ENCODE data around the gene CHRNA10.

The CHRNA10 gene, protein sequence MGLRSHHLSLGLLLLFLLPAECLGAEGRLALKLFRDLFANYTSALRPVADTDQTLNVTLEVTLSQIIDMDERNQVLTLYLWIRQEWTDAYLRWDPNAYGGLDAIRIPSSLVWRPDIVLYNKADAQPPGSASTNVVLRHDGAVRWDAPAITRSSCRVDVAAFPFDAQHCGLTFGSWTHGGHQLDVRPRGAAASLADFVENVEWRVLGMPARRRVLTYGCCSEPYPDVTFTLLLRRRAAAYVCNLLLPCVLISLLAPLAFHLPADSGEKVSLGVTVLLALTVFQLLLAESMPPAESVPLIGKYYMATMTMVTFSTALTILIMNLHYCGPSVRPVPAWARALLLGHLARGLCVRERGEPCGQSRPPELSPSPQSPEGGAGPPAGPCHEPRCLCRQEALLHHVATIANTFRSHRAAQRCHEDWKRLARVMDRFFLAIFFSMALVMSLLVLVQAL

DNA sequence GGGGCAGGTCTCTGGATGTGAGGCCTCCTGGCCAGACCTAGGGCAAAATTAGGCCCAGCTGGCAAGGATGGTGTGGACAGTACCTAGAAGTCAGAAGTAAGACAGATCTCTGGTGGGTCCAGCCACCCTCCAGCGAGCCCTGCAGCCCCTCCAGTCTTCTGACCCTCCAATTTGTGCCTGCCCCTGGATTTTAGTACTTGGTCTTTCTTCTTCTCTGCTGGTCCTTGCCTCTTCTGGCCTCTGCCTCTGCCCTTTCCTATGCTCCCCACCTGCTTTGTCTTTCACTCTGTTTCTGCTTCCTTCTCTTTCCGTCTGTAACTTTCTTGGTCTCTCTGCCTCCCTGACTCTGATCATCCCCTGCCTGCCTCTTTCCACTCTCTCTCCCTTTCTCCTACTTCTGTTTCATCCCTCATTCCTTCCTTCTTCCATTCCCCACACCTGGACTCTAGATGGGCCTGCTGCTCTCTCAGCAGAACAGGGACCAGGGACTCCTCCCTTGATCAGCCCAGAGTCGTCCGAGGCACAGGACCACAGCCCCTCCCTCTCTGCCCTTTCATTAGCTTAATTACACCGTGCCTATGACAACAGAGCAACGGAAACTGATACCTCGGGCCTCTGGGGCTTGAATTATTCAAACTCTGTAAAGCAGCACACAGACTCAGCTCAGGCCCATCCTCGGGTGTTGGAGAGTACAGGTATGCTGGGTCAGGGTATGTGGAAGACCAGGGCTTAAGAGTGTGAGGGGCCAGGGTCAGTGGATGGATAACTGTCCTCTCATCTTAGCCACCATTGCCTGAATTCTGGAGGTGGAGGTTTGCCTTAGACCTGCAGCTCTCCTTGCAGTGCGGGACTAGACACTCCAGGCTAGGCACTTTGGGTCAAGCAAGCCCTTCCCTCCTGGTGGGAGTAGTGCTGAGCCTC is at the start of gene CHRNA10:
TSS of gene CHRNA10 (minus strand) at position 51 of the 921 bp plus-strand sequence. CDS start 72 bp downstream, outside the sequence.
- DNase-seq (ENCODE audit: low read depth), result no peak
- no peak within 1 kb of the TSS for H3K4me3 ChIP-seq (ENCODE audit: low read length)
- TF ChIP-seq, protein P1, sequence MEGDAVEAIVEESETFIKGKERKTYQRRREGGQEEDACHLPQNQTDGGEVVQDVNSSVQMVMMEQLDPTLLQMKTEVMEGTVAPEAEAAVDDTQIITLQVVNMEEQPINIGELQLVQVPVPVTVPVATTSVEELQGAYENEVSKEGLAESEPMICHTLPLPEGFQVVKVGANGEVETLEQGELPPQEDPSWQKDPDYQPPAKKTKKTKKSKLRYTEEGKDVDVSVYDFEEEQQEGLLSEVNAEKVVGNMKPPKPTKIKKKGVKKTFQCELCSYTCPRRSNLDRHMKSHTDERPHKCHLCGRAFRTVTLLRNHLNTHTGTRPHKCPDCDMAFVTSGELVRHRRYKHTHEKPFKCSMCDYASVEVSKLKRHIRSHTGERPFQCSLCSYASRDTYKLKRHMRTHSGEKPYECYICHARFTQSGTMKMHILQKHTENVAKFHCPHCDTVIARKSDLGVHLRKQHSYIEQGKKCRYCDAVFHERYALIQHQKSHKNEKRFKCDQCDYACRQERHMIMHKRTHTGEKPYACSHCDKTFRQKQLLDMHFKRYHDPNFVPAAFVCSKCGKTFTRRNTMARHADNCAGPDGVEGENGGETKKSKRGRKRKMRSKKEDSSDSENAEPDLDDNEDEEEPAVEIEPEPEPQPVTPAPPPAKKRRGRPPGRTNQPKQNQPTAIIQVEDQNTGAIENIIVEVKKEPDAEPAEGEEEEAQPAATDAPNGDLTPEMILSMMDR (IDR thresholded peaks at IDR 0.05; ENCODE audit: insufficient read depth, low read depth, low read length, missing control alignments), result no peak

DNA sequence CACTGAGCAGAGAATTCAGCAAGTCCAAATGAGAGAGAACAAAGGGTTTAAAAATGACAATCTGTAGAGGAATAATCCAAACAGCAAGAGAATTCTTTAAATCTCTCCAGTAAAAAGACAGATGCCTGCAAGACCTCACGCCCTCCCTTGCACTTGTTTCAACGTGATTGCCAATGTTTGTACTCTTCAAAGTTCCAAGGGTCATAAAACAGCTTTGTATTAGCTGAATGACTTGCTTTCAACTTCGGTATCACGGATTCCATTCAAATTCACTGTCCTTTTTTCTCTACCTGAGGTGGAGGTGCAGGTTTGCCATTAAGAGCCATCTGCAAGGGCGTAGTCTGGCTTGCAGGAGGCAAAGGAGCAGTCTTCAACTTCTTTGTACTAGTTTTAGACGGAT is 41.1 kb upstream of the CHRNA10 start:
- no peak for DNase-seq (ENCODE audit: low read depth)
- TF ChIP-seq, protein P1 (IDR thresholded peaks at IDR 0.05; ENCODE audit: insufficient read depth, low read depth, low read length, missing control alignments), result no peak

DNA sequence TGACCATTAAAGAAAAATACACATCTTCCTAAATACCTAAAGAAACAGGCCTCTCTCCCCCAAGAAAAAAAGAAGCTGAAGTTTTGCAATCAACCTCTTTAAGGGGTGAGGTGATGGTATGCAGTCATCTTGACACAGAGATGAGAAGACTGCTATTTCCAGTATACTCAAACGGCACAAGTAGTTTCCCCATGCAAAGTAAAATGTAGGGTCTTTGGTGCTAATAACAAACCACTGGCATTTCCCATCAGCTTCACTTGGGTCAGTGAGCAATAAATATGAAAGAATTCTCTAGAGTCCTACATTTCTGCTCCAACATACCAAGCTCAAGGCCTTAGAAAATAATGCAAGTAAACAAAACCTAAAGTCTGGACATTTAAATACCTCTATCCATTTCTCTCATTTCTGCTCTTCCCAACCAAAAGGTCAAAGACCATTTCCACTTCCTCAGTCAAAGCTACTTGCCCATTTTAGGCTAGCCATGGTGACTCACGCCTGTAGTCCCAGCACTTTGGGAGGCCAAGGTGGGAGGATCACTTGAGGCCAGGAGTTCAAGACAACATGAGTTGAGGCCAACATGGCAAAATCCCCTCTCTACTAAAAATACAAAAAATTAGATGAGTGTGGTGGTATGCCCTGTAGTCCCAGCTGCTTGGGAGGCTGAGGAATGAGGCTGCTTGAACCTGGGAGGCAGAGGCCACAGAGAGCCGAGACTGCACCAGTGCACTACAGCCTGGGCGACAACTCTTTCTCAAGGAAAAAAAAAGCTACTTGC is 39.5 kb upstream of the CHRNA10 start:
- TF ChIP-seq, protein P1 (IDR thresholded peaks at IDR 0.05; ENCODE audit: insufficient read depth, low read depth, low read length, missing control alignments), result no peak
- no peak overlapping the region for H3K4me3 ChIP-seq (ENCODE audit: low read length)
- DNase-seq (ENCODE audit: low read depth), result no peak

More for the DNA sequence above, 41.1 kb upstream of the CHRNA10 start:
- no peak overlapping the region for H3K4me3 ChIP-seq (ENCODE audit: low read length)

DNA sequence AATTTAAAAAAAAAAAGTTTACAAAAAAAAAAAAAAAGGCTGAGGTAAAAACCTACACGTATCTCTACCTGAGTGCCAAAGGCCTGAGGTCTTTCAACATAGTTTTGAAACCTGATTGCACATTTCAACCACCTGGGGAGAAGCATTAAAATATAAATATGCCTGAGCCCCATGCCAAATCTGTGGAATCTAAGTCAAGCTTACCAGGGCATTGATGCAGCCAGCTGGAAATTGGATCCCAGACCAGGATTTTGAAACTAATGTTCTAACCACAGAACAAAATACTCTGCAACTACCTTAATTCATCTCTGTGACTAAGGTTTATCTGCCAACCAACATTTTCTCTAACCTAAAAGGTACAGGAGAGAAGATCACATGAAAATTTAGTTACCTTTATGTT is 38.8 kb upstream of the CHRNA10 start:
- no peak overlapping the region for H3K4me3 ChIP-seq (ENCODE audit: low read length)
- TF ChIP-seq, protein P1 (IDR thresholded peaks at IDR 0.05; ENCODE audit: insufficient read depth, low read depth, low read length, missing control alignments), result no peak
- DNase-seq (ENCODE audit: low read depth), result no peak

DNA sequence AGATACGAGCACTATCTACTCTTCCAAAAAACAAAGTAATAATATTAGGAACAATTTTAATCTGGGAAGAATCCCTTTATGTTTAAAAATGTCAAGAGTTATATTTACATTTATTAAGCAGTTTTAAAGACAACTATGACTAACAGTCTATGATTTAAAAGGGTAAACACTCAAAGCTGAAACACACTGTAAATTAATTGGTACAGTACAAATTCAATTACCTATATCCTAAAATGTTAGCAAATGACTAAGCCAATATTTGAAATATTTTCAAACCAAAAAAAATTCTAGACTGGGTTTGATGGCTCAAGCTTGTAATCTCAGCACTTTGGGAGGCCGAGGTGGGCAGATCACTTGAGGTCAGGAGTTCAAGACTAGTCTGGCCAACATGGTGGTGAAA is 36.0 kb upstream of the CHRNA10 start:
- DNase-seq (ENCODE audit: low read depth), result no peak
- TF ChIP-seq, protein P1 (IDR thresholded peaks at IDR 0.05; ENCODE audit: insufficient read depth, low read depth, low read length, missing control alignments), result no peak
- no peak overlapping the region for H3K4me3 ChIP-seq (ENCODE audit: low read length)

DNA sequence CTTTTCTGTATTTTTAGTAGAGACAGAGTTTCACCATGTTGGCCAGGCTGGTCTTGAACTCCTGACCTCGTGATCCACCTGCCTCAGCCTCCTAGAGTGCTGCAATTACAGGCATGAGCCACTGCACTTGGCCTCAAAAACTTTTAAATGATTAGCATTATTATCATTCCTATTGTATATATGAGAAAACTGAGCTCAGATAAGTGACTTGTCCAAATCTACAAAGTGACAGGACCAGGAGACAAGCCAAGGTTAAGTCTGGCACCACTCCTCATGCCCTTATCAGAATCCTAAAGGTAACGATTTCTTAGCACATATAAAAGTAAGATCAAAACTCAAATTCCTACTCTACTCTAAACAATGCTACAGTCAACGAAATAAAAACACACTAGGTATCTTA is 32.2 kb upstream of the CHRNA10 start:
- TF ChIP-seq, protein P1 (IDR thresholded peaks at IDR 0.05; ENCODE audit: insufficient read depth, low read depth, low read length, missing control alignments), result no peak
- no peak overlapping the region for H3K4me3 ChIP-seq (ENCODE audit: low read length)
- no peak for DNase-seq (ENCODE audit: low read depth)
